Lung (tissue), 12 donors: ENCODE data around the gene NLN. TPM values are rescaled to one million over a fixed set of nuclear protein-coding genes. Genes with fewer than 3 reads are reported as not detected.

Experiments used
- ATAC-seq: fragments of 200-7000 bp; cut with Tn5 transposase; one replicate; pipeline ENCODE4 v1.9.1; 2020; ENCODE audit warnings: moderate number of reproducible peaks; ENCODE audit not compliant: insufficient read depth, low FRiP score
- DNase-seq, 3 donors: peaks; one replicate each; pipeline ENCODE4 v3.0.0-alpha.2; 2013 to 2017
- H3K27ac ChIP-seq, 2 donors: one replicate each; pipeline ENCODE4 v1.5.1; 2013; ENCODE audit warnings: mild to moderate bottlenecking in 2 of 2, moderate library complexity in 2 of 2, control low read depth in 1 of 2, inconsistent platforms in 1 of 2, low read depth in 1 of 2, low read length in 1 of 2
- H3K27me3 ChIP-seq, 3 donors: one replicate each; pipeline ENCODE4 v1.5.1; 2013; ENCODE audit warnings: low read length in 2 of 3; ENCODE audit not compliant: control insufficient read depth in 3 of 3, insufficient read depth in 3 of 3
- H3K36me3 ChIP-seq, 4 donors: one replicate each; pipeline ENCODE4 v1.5.1; 2013; ENCODE audit warnings: low read length in 4 of 4, mild to moderate bottlenecking in 1 of 4, moderate library complexity in 1 of 4; ENCODE audit not compliant: control insufficient read depth in 4 of 4, insufficient read depth in 4 of 4
- H3K4me1 ChIP-seq, 5 donors: one replicate each; pipeline ENCODE4 v1.5.1; 2013; ENCODE audit warnings: low read length in 5 of 5, mild to moderate bottlenecking in 2 of 5, moderate library complexity in 1 of 5; ENCODE audit not compliant: control insufficient read depth in 5 of 5, insufficient read depth in 5 of 5
- H3K4me3 ChIP-seq: one replicate; pipeline ENCODE4 v1.5.1; 2013; ENCODE audit warnings: mild to moderate bottlenecking, control low read depth, moderate library complexity
- H3K9ac ChIP-seq, 2 donors: one replicate each; pipeline ENCODE4 v1.5.1; 2013; ENCODE audit warnings: low read length in 2 of 2, control low read depth in 1 of 2; ENCODE audit not compliant: insufficient read depth in 1 of 2
- H3K9me3 ChIP-seq, 4 donors: one replicate each; pipeline ENCODE4 v1.5.1; 2013; ENCODE audit warnings: low read length in 3 of 4, mild to moderate bottlenecking in 1 of 4, moderate library complexity in 1 of 4; ENCODE audit not compliant: control insufficient read depth in 4 of 4, insufficient read depth in 3 of 4
- CTCF ChIP-seq: IDR thresholded peaks from 2 replicates; pipeline ENCODE4 v1.5.1; 2012; ENCODE audit warnings: mild to moderate bottlenecking; ENCODE audit errors: control extremely low read depth, extremely low read depth
- WGBS, 2 donors: extraction: QIAGEN DNeasy Blood & Tissue Kit; methylation state at CpG; one replicate each; pipeline ENCODE4 v1.1.7; 2013; 5-methylcytosine and 5-hydroxymethylcytosine counted together
- polyA plus RNA-seq, 2 donors: library from polyadenylated mRNA; stranded (reverse); fragments of 200-250 nt; gene quantifications; one replicate each; pipeline ENCODE4 v1.2.1, GENCODE V29; 2013
- total RNA-seq, 2 donors: library from RNA; depleted of rRNA in 1 of 2; stranded (reverse); fragments of >200 nt in 1 of 2; gene quantifications; one replicate each; pipeline ENCODE4 v1.2.1, GENCODE V29; 2014 to 2021
- donor health status: control.
- donor health status: control.
- donor health status: Bipolar disorder and iron deficiency.
- donor health status: healthy.
- donor health status: DM: yes; HTN: yes; CAD: no.

The NLN gene
- total and polyA plus RNA-seq, 4 donors, result 2.9 to 21.3 (median 11.8) TPM

DNA sequence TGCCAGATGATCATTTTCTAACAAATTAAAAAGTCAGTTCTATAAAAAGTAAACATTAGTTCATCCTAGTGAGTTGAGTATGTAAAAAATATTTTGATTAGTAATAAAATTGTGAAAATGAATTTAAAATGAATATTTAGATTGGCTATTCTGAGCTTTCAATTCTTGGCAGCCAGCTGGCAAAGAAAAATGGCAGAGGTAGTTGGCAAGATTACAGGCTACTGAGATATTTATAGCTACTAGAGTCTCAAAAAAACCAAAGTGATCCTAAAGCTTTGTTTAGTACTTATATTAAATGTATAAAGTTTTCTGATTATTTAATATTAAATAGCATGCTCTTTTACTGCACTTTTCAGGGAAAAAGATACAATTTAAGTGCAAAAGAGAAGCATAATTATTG lies 25.1 kb upstream of the NLN start:
- ATAC-seq, result no peak
- Histone ChIP-seq H3K4me1 (peaks cover 0 to 2% (median 0%) of the 10 kb centered on the region in 5 donors), H3K27ac (no peak overlapping the region), H3K27me3 (no peaks in the 10 kb centered on the region), H3K9me3 (no peaks in the 10 kb centered on the region), H3K36me3 (peaks cover 0 to 5% (median 2%) of the 10 kb centered on the region in 4 donors), H3K4me3 (no peak overlapping the region), H3K9ac (no peak overlapping the region)
- TF ChIP-seq CTCF, result no peak
- DNase-seq, result peak in 1 of 3 donors; percentile 5

GRCh38 chr5:65699338-65699737 lies 22.7 kb upstream of the NLN start:
- Histone ChIP-seq H3K4me1 (peaks cover 0 to 2% (median 0%) of the 10 kb centered on the region in 5 donors), H3K9ac (no peak overlapping the region), H3K27me3 (no peaks in the 10 kb centered on the region), H3K36me3 (peaks cover 0 to 5% (median 2%) of the 10 kb centered on the region in 4 donors), H3K4me3 (no peak overlapping the region), H3K9me3 (no peaks in the 10 kb centered on the region), H3K27ac (no peak overlapping the region)
- DNase-seq, result no peak
- no peak for ATAC-seq
- 89 to 95% methylated on average over 4 of the region's 4 CpGs for WGBS, 2 donors
- no peak for TF ChIP-seq CTCF

- no peak for TF ChIP-seq CTCF
- H3K4me3 ChIP-seq, result no peak overlapping the region
- 97% methylated on average over 3 of the region's 3 CpGs for WGBS, 2 donors
- no peaks in the 10 kb centered on the region for H3K9me3 ChIP-seq
- peaks cover 0 to 5% (median 2%) of the 10 kb centered on the region in 4 donors for H3K36me3 ChIP-seq
- DNase-seq, result no peak
- no peak for ATAC-seq
- no peak overlapping the region for H3K9ac ChIP-seq
- no peaks in the 10 kb centered on the region for H3K27me3 ChIP-seq
- H3K27ac ChIP-seq, result no peak overlapping the region
- H3K4me1 ChIP-seq, result no peaks in the 10 kb centered on the region
These were observed 20.0 kb upstream of the NLN start for GRCh38 chr5:65702036-65702435.

DNA sequence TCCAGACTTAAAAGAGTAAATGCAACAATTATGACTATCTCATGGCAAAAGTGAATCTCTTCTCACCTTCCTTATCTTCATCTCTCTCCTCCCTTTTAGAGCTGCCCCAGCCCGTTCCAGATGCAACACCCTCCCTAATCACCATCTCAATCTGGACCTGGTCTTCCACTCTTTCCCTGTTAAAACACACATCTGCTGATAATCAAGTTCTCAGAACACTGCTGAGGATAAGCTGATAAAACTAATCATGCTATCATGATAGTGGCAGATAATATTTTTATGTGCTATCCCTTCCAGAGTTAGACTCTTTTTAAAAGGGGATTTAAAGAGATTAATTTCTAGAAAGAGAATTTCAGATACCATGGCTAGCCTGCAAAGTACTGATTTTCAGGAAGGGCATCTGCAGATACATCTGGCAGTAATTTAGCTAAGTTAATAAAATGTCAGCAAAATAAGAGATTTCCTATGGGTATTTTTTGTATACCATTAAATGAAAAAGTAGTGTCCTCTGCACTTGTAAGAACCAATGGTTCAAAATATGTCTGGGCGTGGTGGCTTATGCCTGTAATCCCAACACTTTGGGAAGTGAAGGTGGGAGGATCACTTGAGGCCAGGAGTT lies 17.3 kb upstream of the NLN start:
- no peaks in the 10 kb centered on the region for H3K4me1 ChIP-seq
- peaks cover 0 to 4% (median under 1%) of the 10 kb centered on the region in 4 donors for H3K36me3 ChIP-seq
- no peak overlapping the region for H3K4me3 ChIP-seq
- DNase-seq, result no peak
- H3K27me3 ChIP-seq, result no peaks in the 10 kb centered on the region
- no peak for ATAC-seq
- no peak for TF ChIP-seq CTCF
- 84 to 94% methylated on average over 2 of the region's 2 CpGs for WGBS, 2 donors
- no peak overlapping the region for H3K9ac ChIP-seq
- no peaks in the 10 kb centered on the region for H3K9me3 ChIP-seq
- no peak overlapping the region for H3K27ac ChIP-seq
